Measurements from ENCODE around the gene PPP1R1C.

PPP1R1C gene

GRCh38 chr2:181984060-181984459 lies 1.6 kb upstream of the PPP1R1C start:
- no peak overlapping the region for H3K4me3 ChIP-seq
- H3K36me3 ChIP-seq (replicated peaks): no peaks in the 10 kb centered on the region
- no peaks in the 10 kb centered on the region for H3K27me3 ChIP-seq (ENCODE audit: low read depth)
- DNase-seq (ENCODE audit: low spot score in 2 of 2): no peak
- peaks cover 6% of the 10 kb centered on the region for H3K4me1 ChIP-seq
- H3K9me3 ChIP-seq: no peaks in the 10 kb centered on the region
- in situ Hi-C loops (cut with MboI; ENCODE audit: low sequenced_read_pairs): no loop called here

- no peak overlapping the region for H3K4me3 ChIP-seq
- H3K27me3 ChIP-seq (ENCODE audit: low read depth): no peaks in the 10 kb centered on the region
- H3K9me3 ChIP-seq: no peaks in the 10 kb centered on the region
- in situ Hi-C loops (cut with MboI; ENCODE audit: low sequenced_read_pairs): no loop called here
- DNase-seq (ENCODE audit: low spot score in 2 of 2): no peak
- H3K36me3 ChIP-seq (replicated peaks): no peaks in the 10 kb centered on the region
- peaks cover 6% of the 10 kb centered on the region for H3K4me1 ChIP-seq
These were observed 630 bp upstream of the PPP1R1C start for GRCh38 chr2:181984814-181985631.

GRCh38 chr2:181988154-181988924 lies 2.7 kb downstream of the PPP1R1C start:
- Histone ChIP-seq H3K4me1 (peaks cover 6% of the 10 kb centered on the region), H3K9me3 (no peaks in the 10 kb centered on the region)
- in situ Hi-C loops (cut with MboI; ENCODE audit: low sequenced_read_pairs): no loop called here

GRCh38 chr2:181989099-181989498 lies 3.4 kb downstream of the PPP1R1C start:
- no peak for DNase-seq (ENCODE audit: low spot score in 2 of 2)
- no peaks in the 10 kb centered on the region for H3K9me3 ChIP-seq
- H3K36me3 ChIP-seq (replicated peaks): no peaks in the 10 kb centered on the region
- no peak overlapping the region for H3K4me3 ChIP-seq
- H3K27me3 ChIP-seq (ENCODE audit: low read depth): no peaks in the 10 kb centered on the region
- in situ Hi-C loops (cut with MboI; ENCODE audit: low sequenced_read_pairs): no loop called here
- peaks cover 6% of the 10 kb centered on the region for H3K4me1 ChIP-seq

More at GRCh38 chr2:181988154-181988924, 2.7 kb downstream of the PPP1R1C start:
- Histone ChIP-seq H3K36me3 (replicated peaks) (no peaks in the 10 kb centered on the region), H3K27me3 (ENCODE audit: low read depth) (no peaks in the 10 kb centered on the region), H3K4me3 (no peak overlapping the region)
- DNase-seq (ENCODE audit: low spot score in 2 of 2): no peak

- in situ Hi-C loops (cut with MboI; ENCODE audit: low sequenced_read_pairs): no loop called here
- H3K9me3 ChIP-seq: no peaks in the 10 kb centered on the region
- no peak for DNase-seq (ENCODE audit: low spot score in 2 of 2)
- no peak overlapping the region for H3K4me3 ChIP-seq
- H3K27me3 ChIP-seq (ENCODE audit: low read depth): no peaks in the 10 kb centered on the region
- H3K36me3 ChIP-seq (replicated peaks): no peaks in the 10 kb centered on the region
- H3K4me1 ChIP-seq: peaks cover 6% of the 10 kb centered on the region
These were observed 5.7 kb downstream of the PPP1R1C start for GRCh38 chr2:181991171-181991885.

GRCh38 chr2:181992776-181993175 lies 7.1 kb downstream of the PPP1R1C start:
- in situ Hi-C loops (cut with MboI; ENCODE audit: low sequenced_read_pairs): no loop called here
- Histone ChIP-seq H3K9me3 (no peaks in the 10 kb centered on the region), H3K4me1 (peaks cover 6% of the 10 kb centered on the region), H3K36me3 (replicated peaks) (no peaks in the 10 kb centered on the region), H3K27me3 (ENCODE audit: low read depth) (no peaks in the 10 kb centered on the region), H3K4me3 (no peak overlapping the region)
- no peak for DNase-seq (ENCODE audit: low spot score in 2 of 2)

GRCh38 chr2:181995289-181995688 lies 9.6 kb downstream of the PPP1R1C start:
- Histone ChIP-seq H3K4me1 (no peaks in the 10 kb centered on the region), H3K4me3 (no peak overlapping the region), H3K36me3 (replicated peaks) (no peaks in the 10 kb centered on the region), H3K9me3 (no peaks in the 10 kb centered on the region), H3K27me3 (ENCODE audit: low read depth) (no peaks in the 10 kb centered on the region)
- in situ Hi-C loops (cut with MboI; ENCODE audit: low sequenced_read_pairs): no loop called here
- DNase-seq (ENCODE audit: low spot score in 2 of 2): no peak

GRCh38 chr2:181998041-181998835 lies 12.6 kb downstream of the PPP1R1C start:
- in situ Hi-C loops (cut with MboI; ENCODE audit: low sequenced_read_pairs): no loop called here

GRCh38 chr2:181998891-181999654 lies 13.4 kb downstream of the PPP1R1C start:
- in situ Hi-C loops (cut with MboI; ENCODE audit: low sequenced_read_pairs): no loop called here
- Histone ChIP-seq H3K4me3 (no peak overlapping the region), H3K4me1 (peaks cover 10% of the 10 kb centered on the region), H3K36me3 (replicated peaks) (no peaks in the 10 kb centered on the region), H3K9me3 (no peaks in the 10 kb centered on the region), H3K27me3 (ENCODE audit: low read depth) (no peaks in the 10 kb centered on the region)
- DNase-seq (ENCODE audit: low spot score in 2 of 2): no peak

More at GRCh38 chr2:181998041-181998835, 12.6 kb downstream of the PPP1R1C start:
- no peaks in the 10 kb centered on the region for H3K36me3 ChIP-seq (replicated peaks)
- peaks cover 10% of the 10 kb centered on the region for H3K4me1 ChIP-seq
- no peak for DNase-seq (ENCODE audit: low spot score in 2 of 2)
- no peaks in the 10 kb centered on the region for H3K27me3 ChIP-seq (ENCODE audit: low read depth)
- H3K4me3 ChIP-seq: no peak overlapping the region
- no peaks in the 10 kb centered on the region for H3K9me3 ChIP-seq

- Histone ChIP-seq H3K4me3 (no peak overlapping the region), H3K4me1 (peaks cover 10% of the 10 kb centered on the region), H3K27me3 (ENCODE audit: low read depth) (no peaks in the 10 kb centered on the region), H3K9me3 (no peaks in the 10 kb centered on the region), H3K36me3 (replicated peaks) (no peaks in the 10 kb centered on the region)
- in situ Hi-C loops (cut with MboI; ENCODE audit: low sequenced_read_pairs): no loop called here
- DNase-seq (ENCODE audit: low spot score in 2 of 2): no peak
These were observed 14.3 kb downstream of the PPP1R1C start for GRCh38 chr2:181999911-182000310.

GRCh38 chr2:182004945-182005520 lies 19.4 kb downstream of the PPP1R1C start:
- no peaks in the 10 kb centered on the region for H3K9me3 ChIP-seq
- H3K36me3 ChIP-seq (replicated peaks): no peaks in the 10 kb centered on the region
- H3K4me1 ChIP-seq: peaks cover 10% of the 10 kb centered on the region
- H3K4me3 ChIP-seq: no peak overlapping the region
- H3K27me3 ChIP-seq (ENCODE audit: low read depth): no peaks in the 10 kb centered on the region
- in situ Hi-C loops (cut with MboI; ENCODE audit: low sequenced_read_pairs): no loop called here
- no peak for DNase-seq (ENCODE audit: low spot score in 2 of 2)

- in situ Hi-C loops (cut with MboI; ENCODE audit: low sequenced_read_pairs): no loop called here
- no peaks in the 10 kb centered on the region for H3K9me3 ChIP-seq
- H3K4me3 ChIP-seq: no peak overlapping the region
- no peak for DNase-seq (ENCODE audit: low spot score in 2 of 2)
- no peaks in the 10 kb centered on the region for H3K27me3 ChIP-seq (ENCODE audit: low read depth)
- H3K4me1 ChIP-seq: no peaks in the 10 kb centered on the region
- no peaks in the 10 kb centered on the region for H3K36me3 ChIP-seq (replicated peaks)
These were observed 21.1 kb downstream of the PPP1R1C start for GRCh38 chr2:182006595-182007341.

All from HAP-1 (cell line).